IMR-90 (cell line): Measurements from ENCODE around the gene PIEZO2. TPM values are rescaled to one million over a fixed set of nuclear protein-coding genes. Genes with fewer than 3 reads are reported as not detected.

Source experiments
- ATAC-seq: fragments of 200-7000 bp; cut with Tn5 transposase; 2 replicates; pipeline ENCODE4 v1.9.1; 2020; ENCODE audit warnings: low read depth, mild to moderate bottlenecking, moderate library complexity
- BruUV-seq: library from RNA; stranded (reverse); fragments of 400-500 nt; replicated peaks from 2 replicates; lab custom pipeline; 2021; lab: Mats Ljungman, UMichigan
- CTCF ChIA-PET: fragments of 300-600 bp; formaldehyde crosslinking; extraction: SDS; loops from one replicate; lab custom pipeline; 2021; ENCODE audit warnings: antibody characterized with exemption; lab: Yijun Ruan, JAX
- POLR2A ChIA-PET: fragments of 300-600 bp; sonication (Branson Sonifier 250); formaldehyde crosslinking; loops from one replicate; lab custom pipeline; 2022; ENCODE audit warnings: antibody characterized with exemption; ENCODE audit not compliant: unreplicated experiment; lab: Charles Lee
- DNase-seq: peaks from one replicate; pipeline ENCODE4 v3.0.0; 2013
- H2AFZ ChIP-seq: replicated peaks from 2 replicates; pipeline ENCODE3; 2013; ENCODE audit warnings: low read length, mild to moderate bottlenecking; ENCODE audit not compliant: poor library complexity
- H2AK5ac ChIP-seq: 2 replicates; pipeline ENCODE4 v1.6.1; 2013; ENCODE audit warnings: low read depth, low read length, inconsistent platforms
- H2AK9ac ChIP-seq: replicated peaks from 2 replicates; pipeline ENCODE3; 2013; ENCODE audit warnings: mild to moderate bottlenecking, low read depth, low read length, moderate library complexity; ENCODE audit not compliant: poor library complexity
- H2BK120ac ChIP-seq: 2 replicates; pipeline ENCODE4 v1.6.1; 2013; ENCODE audit warnings: low read depth, low read length, inconsistent platforms
- H2BK15ac ChIP-seq: 3 replicates; pipeline ENCODE4 v1.6.1; 2013; ENCODE audit warnings: low read depth, low read length, inconsistent platforms
- H2BK20ac ChIP-seq: 2 replicates; pipeline ENCODE4 v1.6.1; 2013; ENCODE audit warnings: low read depth, mild to moderate bottlenecking, inconsistent platforms, low read length, moderate library complexity
- H2BK5ac ChIP-seq: 2 replicates; pipeline ENCODE4 v1.6.1; 2013; ENCODE audit warnings: mild to moderate bottlenecking, low read depth, low read length, inconsistent platforms; ENCODE audit not compliant: poor library complexity, severe bottlenecking
- H3K14ac ChIP-seq: replicated peaks from 2 replicates; pipeline ENCODE4 v1.6.1; 2013; ENCODE audit warnings: low read depth, low read length, inconsistent platforms
- H3K18ac ChIP-seq: 2 replicates; pipeline ENCODE4 v1.6.1; 2013; ENCODE audit warnings: low read depth, low read length, control low read depth
- H3K23ac ChIP-seq: 2 replicates; pipeline ENCODE4 v1.6.1; 2013; ENCODE audit warnings: low read depth, low read length, inconsistent platforms
- H3K27ac ChIP-seq: 2 replicates; pipeline ENCODE4 v1.5.1; 2013; ENCODE audit warnings: mild to moderate bottlenecking, control low read depth, low read length; ENCODE audit not compliant: insufficient read depth
- H3K27me3 ChIP-seq: 2 replicates; pipeline ENCODE4 v1.6.1; 2013; ENCODE audit warnings: low read length; ENCODE audit not compliant: control insufficient read depth, insufficient read depth
- H3K36me3 ChIP-seq: 2 replicates; pipeline ENCODE4 v1.6.1; 2013; ENCODE audit warnings: low read length, mixed read lengths; ENCODE audit not compliant: control insufficient read depth, insufficient read depth
- H3K4ac ChIP-seq: 2 replicates; pipeline ENCODE4 v1.6.1; 2013; ENCODE audit warnings: low read depth, low read length, inconsistent platforms
- H3K4me1 ChIP-seq: 2 replicates; pipeline ENCODE4 v1.6.1; 2013; ENCODE audit warnings: low read length, mixed read lengths; ENCODE audit not compliant: control insufficient read depth, insufficient read depth
- H3K4me2 ChIP-seq: 2 replicates; pipeline ENCODE4 v1.6.1; 2013; ENCODE audit warnings: low read depth, mild to moderate bottlenecking, control low read depth, low read length, moderate library complexity
- H3K4me3 ChIP-seq: 2 replicates; pipeline ENCODE4 v1.5.1; 2013; ENCODE audit warnings: low read depth, mild to moderate bottlenecking, control low read depth, low read length, moderate library complexity; ENCODE audit not compliant: insufficient read depth
- H3K56ac ChIP-seq: 2 replicates; pipeline ENCODE4 v1.6.1; 2013; ENCODE audit warnings: low read length, inconsistent platforms; ENCODE audit not compliant: insufficient read depth; ENCODE audit errors: extremely low read depth
- H3K79me1 ChIP-seq, 2 experiments: 2 replicates each; pipeline ENCODE4 v1.6.1; 2013; ENCODE audit warnings: low read length in 2 of 2, inconsistent platforms in 1 of 2, low read depth in 1 of 2
- H3K9ac ChIP-seq: 2 replicates; pipeline ENCODE4 v1.6.1; 2013; ENCODE audit warnings: low read depth, low read length, control low read depth
- H3K9me1 ChIP-seq: 2 replicates; pipeline ENCODE4 v1.6.1; 2013; ENCODE audit warnings: low read length, inconsistent platforms; ENCODE audit not compliant: insufficient read depth
- H3K9me3 ChIP-seq: 2 replicates; pipeline ENCODE4 v1.6.1; 2013; ENCODE audit warnings: low read length; ENCODE audit not compliant: control insufficient read depth, insufficient read depth
- H4K20me1 ChIP-seq: 2 replicates; pipeline ENCODE4 v1.6.1; 2013; ENCODE audit warnings: low read length, inconsistent platforms; ENCODE audit not compliant: insufficient read depth
- H4K5ac ChIP-seq: 2 replicates; pipeline ENCODE4 v1.6.1; 2013; ENCODE audit warnings: mild to moderate bottlenecking, low read depth, low read length, control low read depth
- H4K8ac ChIP-seq, 2 experiments: 2 replicates each; pipeline ENCODE4 v1.6.1; 2013; ENCODE audit warnings: low read depth in 2 of 2, low read length in 2 of 2, control low read depth in 1 of 2, inconsistent platforms in 1 of 2
- H4K91ac ChIP-seq: 2 replicates; pipeline ENCODE4 v1.6.1; 2013; ENCODE audit warnings: low read depth, low read length, inconsistent platforms; ENCODE audit not compliant: insufficient read depth
- CEBPB ChIP-seq: IDR thresholded peaks from 2 replicates; pipeline ENCODE4 v1.6.1; 2012; ENCODE audit warnings: low read depth, low read length, improper control_type of control experiment
- CHD1 ChIP-seq: IDR thresholded peaks from 2 replicates; pipeline ENCODE4 v1.6.1; 2012; ENCODE audit warnings: low read depth, low read length, improper control_type of control experiment
- WGBS, 2 experiments: methylation state at CpG; one replicate each; pipeline versions ENCODE4 v1.1.5 to v1.1.7; 2013; ENCODE audit warnings: missing lambda C conversion rate in 2 of 2; ENCODE audit not compliant: insufficient read length in 1 of 2; ENCODE audit errors: extremely low coverage in 2 of 2; 5-methylcytosine and 5-hydroxymethylcytosine counted together
- dilution Hi-C: fragments of 300-500 bp; cut with HindIII; formaldehyde crosslinking; loops from one replicate; pipeline ENCODE4 v1.14.3; 2018; ENCODE audit warnings: low sequenced_read_pairs; ENCODE audit not compliant: unreplicated experiment
- in situ Hi-C: fragments of 300-500 bp; cut with MboI; formaldehyde crosslinking; loops from 3 replicates; pipeline ENCODE4 v1.14.3; 2019; ENCODE audit warnings: low sequenced_read_pairs, inconsistent platforms, mixed read lengths
- intact Hi-C: fragments of 100-400 bp; cut with micrococcal nuclease; formaldehyde crosslinking; loops from 2 replicates; pipeline ENCODE4 v1.10.0; 2022
- polyA plus RNA-seq, 3 experiments: library from polyadenylated mRNA; depleted of rRNA; stranded (reverse); fragments of >200 nt; gene quantifications; 2 replicates each; pipeline ENCODE4 v1.2.3, GENCODE V29; 2012; ENCODE audit warnings: low replicate concordance in 1 of 3
- total RNA-seq: library from RNA; depleted of rRNA; stranded (reverse); fragments of >200 nt; gene quantifications from 2 replicates; pipeline ENCODE4 v1.2.3, GENCODE V29; 2012

PIEZO2 gene
- total and polyA plus RNA-seq, 2 of the 4 experiments (the other 2 are of a cell fraction) = 2.4 to 4.1 TPM

DNA sequence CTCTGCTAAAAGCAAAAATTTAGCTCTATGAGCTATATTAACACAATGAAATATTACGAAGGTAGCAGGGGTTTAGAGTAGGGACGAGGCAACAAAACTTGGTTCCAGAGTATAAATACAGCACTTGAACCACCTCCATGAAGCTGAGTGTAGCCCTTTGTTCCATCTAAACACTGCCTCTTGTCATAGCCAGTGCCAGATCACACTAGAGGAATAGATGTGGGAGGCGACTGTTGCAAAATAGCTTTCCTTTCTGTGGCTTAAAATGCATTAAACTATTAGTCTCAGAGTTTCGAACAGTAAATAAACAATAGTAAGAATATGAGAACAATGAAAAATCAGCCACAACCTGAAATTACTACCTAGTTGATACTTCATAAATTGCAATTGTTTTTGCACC lies 29.8 kb downstream of the PIEZO2 start:
- Histone ChIP-seq H3K9me1 (no peaks in the 10 kb centered on the region), H2BK120ac (no peak overlapping the region)
- 0 out of 2 replicates have a peak, but pooled peaks have one; percentile 7 for ATAC-seq

More for the DNA sequence above, 29.8 kb downstream of the PIEZO2 start:
- H3K4me2 ChIP-seq = no peak overlapping the region
- H3K14ac ChIP-seq = no peak overlapping the region; the same call in 1 of the 2 replicates
- H2BK15ac ChIP-seq = no peak overlapping the region
- DNase-seq = no peak
- 0 out of 4 replicates have a peak, but pooled peaks cover 0 to 7% of the 10 kb centered on the region in 2 experiments for H3K79me1 ChIP-seq
- no peak overlapping the region for H3K56ac ChIP-seq
- no CpG with 5 or more reads among the region's 4 CpGs for WGBS, 2 experiments
- dilution Hi-C loops (no loop called here), in situ Hi-C loops (no loop called here), intact Hi-C loops (no loop called here)
- peaks cover 12% of the 10 kb centered on the region; the same call in 1 of the 2 replicates for H3K4me1 ChIP-seq
- H3K4me3 ChIP-seq = no peak overlapping the region
- POLR2A ChIA-PET = no interaction called here
- no peak overlapping the region for H3K23ac ChIP-seq
- no peaks in the 10 kb centered on the region; the same call in 1 of the 2 replicates for H4K20me1 ChIP-seq
- H3K27me3 ChIP-seq = no peaks in the 10 kb centered on the region; the same call in 1 of the 2 replicates
- no peaks in the 10 kb centered on the region for H3K36me3 ChIP-seq
- no peak overlapping the region for H2AFZ ChIP-seq
- CTCF ChIA-PET = no interaction called here
- H2BK20ac ChIP-seq = no peak overlapping the region
- H3K18ac ChIP-seq = no peak overlapping the region
- no peak overlapping the region for H2AK5ac ChIP-seq
- no peak overlapping the region for H4K91ac ChIP-seq
- H2BK5ac ChIP-seq = no peak overlapping the region
- H4K8ac ChIP-seq = no peak overlapping the region
- no peak overlapping the region; the same call in 1 of the 2 replicates for H4K5ac ChIP-seq
- TF ChIP-seq CEBPB (peak; percentile 24; the same call in 1 of the 2 replicates), CHD1 (no peak)
- H3K9me3 ChIP-seq = no peaks in the 10 kb centered on the region
- BruUV-seq = no TSS peak
- no peak overlapping the region for H3K4ac ChIP-seq
- H3K9ac ChIP-seq = no peak overlapping the region
- H2AK9ac ChIP-seq = no peak overlapping the region
- no peak overlapping the region for H3K27ac ChIP-seq
